ENCODE measurements around the gene WDFY4.
A peak's percentile ranks its signal among the peaks of the same experiment; 100 is the strongest.
"Not testable (repeated sequence)": the region's sequence is repeated elsewhere in the genome, so short reads cannot be mapped to it uniquely, and the experiment has no call there.

The WDFY4 gene, protein sequence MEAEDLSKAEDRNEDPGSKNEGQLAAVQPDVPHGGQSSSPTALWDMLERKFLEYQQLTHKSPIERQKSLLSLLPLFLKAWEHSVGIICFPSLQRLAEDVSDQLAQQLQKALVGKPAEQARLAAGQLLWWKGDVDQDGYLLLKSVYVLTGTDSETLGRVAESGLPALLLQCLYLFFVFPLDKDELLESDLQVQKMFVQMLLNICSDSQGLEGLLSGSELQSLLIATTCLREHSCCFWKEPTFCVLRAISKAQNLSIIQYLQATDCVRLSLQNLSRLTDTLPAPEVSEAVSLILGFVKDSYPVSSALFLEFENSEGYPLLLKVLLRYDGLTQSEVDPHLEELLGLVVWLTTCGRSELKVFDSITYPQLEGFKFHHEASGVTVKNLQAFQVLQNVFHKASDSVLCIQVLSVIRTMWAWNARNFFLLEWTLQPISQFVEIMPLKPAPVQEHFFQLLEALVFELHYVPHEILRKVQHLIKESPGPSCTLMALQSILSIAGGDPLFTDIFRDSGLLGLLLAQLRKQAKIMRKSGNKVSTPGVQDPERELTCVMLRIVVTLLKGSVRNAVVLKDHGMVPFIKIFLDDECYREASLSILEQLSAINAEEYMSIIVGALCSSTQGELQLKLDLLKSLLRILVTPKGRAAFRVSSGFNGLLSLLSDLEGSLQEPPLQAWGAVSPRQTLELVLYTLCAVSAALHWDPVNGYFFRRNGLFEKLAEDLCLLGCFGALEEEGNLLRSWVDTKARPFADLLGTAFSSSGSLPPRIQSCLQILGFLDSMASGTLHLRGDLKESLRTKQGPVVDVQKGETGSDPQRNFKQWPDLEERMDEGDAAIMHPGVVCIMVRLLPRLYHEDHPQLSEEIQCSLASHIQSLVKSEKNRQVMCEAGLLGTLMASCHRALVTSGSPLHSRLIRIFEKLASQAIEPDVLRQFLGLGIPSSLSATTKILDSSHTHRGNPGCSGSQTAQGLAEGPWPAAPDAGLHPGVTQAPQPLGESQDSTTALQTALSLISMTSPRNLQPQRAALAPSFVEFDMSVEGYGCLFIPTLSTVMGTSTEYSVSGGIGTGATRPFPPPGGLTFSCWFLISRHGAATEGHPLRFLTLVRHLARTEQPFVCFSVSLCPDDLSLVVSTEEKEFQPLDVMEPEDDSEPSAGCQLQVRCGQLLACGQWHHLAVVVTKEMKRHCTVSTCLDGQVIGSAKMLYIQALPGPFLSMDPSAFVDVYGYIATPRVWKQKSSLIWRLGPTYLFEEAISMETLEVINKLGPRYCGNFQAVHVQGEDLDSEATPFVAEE (N-terminal part only)

DNA sequence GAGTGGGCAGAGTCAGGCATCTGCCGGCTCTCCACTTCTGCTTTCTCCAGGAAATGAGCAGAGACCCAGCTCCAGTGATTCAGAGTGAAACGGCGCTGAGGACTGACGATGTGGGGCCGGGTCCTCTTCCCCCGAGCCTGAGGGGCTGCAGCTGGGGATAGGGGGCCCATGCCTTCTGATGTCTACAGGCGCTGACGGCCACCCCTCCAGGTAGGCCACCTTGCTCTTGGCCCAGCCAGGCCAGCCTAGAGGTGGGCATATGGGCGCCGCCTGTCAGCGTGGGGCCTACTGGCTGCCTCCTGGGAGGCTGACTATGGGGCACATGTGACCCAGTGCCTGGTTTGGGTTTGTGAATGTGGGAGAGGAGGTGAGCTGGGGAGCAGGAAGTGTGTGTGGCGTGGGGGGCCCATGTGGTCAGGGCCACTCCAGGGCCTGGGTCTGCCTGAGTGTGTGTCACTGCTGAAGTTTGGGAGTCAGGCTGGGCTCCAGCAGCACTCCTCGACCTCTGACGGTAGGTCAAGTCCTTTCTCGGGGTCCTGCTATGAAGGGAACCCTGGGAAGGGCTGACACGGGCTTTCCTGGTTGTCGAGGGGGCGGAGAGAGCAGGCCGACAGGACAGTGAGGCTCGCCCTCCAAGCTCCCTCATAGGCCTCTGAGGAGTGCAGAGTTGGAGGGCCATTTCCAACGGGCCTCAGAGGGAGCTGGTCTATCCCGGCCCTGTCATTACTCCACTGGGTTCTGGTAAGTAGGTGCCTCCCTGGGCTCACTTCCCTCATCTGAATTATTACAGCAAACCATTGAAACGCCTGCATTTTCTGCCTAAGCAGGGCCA, at the start of gene WDFY4:
Gene WDFY4 (plus strand): TSS at position 82 of the 832 bp plus-strand sequence. CDS start 24,860 bp downstream, outside the sequence.
- H3K4me1 ChIP-seq (ENCODE audit: control insufficient read depth, insufficient read depth, low read length): no peaks in the 10 kb centered on the region
- no peaks in the 10 kb centered on the region for H3K36me3 ChIP-seq (ENCODE audit: control insufficient read depth, insufficient read depth, low read length)
- no peaks in the 10 kb centered on the region for H3K27me3 ChIP-seq (ENCODE audit: control insufficient read depth, insufficient read depth, low read length)
- no peak within 1 kb of the TSS for H3K9ac ChIP-seq (ENCODE audit: low read length)
- H3K27ac ChIP-seq (ENCODE audit: low read depth, low read length): no peak within 1 kb of the TSS
- peak within 1 kb of the TSS; percentile 32 for H3K4me3 ChIP-seq (ENCODE audit: low read length)

DNA sequence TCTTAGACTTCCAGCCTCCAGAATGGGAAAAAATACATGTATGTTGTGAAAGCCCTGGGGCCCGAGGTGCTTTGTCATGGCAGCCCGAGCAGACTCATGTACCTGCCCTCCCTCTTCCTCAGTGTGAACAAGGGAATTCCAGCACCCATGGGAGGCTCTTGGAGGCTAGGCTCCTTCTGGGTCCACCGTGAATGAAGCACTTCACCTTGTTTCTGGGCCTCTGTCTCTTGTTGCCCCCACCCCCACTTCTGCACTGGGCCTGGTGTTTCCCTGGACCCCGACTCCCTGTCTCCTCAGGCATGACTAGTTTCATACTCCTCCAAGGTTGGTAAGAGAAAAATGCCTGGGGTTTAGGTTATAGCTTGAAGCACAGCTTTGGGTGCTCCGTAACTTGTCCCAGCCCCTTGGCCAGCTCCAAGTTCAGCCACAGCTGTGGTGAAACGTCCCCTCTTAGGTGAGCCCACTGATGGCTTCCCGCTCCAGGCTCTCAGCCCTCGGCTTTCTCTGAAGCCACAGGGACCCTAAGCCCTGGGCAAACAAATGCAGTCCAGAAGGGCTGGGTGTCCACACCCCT, 49.6 kb upstream of the WDFY4 start:
- H3K27me3 ChIP-seq (ENCODE audit: control insufficient read depth, insufficient read depth, low read length): no peaks in the 10 kb centered on the region
- no peak overlapping the region for H3K9ac ChIP-seq (ENCODE audit: low read length)
- H3K36me3 ChIP-seq (ENCODE audit: control insufficient read depth, insufficient read depth, low read length): no peaks in the 10 kb centered on the region
- no peak overlapping the region for H3K27ac ChIP-seq (ENCODE audit: low read depth, low read length)
- H3K4me3 ChIP-seq (ENCODE audit: low read length): no peak overlapping the region
- no peaks in the 10 kb centered on the region for H3K4me1 ChIP-seq (ENCODE audit: control insufficient read depth, insufficient read depth, low read length)

DNA sequence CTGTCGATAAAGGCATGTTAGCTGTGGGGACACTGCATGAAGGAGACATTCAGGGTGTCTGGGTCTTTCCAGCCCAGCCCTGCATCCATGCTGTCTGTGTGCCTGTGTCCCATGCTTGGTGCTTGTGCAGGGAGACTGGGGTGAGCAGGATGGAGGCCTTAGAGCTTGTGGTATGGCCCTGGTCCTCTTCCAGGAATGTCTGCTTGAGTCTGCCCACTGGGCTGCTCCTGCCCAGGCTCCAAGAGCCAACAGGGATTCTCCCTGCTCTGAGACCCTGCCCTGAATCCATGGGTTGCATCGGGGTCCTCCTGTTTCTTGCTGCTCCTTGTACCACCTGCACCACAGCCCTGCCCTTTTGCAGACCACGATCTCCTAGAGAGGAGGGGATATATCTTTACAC, 48.4 kb upstream of the WDFY4 start:
- H3K27me3 ChIP-seq (ENCODE audit: control insufficient read depth, insufficient read depth, low read length): no peaks in the 10 kb centered on the region
- H3K36me3 ChIP-seq (ENCODE audit: control insufficient read depth, insufficient read depth, low read length): no peaks in the 10 kb centered on the region
- H3K27ac ChIP-seq (ENCODE audit: low read depth, low read length): no peak overlapping the region
- no peaks in the 10 kb centered on the region for H3K4me1 ChIP-seq (ENCODE audit: control insufficient read depth, insufficient read depth, low read length)
- H3K4me3 ChIP-seq (ENCODE audit: low read length): no peak overlapping the region
- no peak overlapping the region for H3K9ac ChIP-seq (ENCODE audit: low read length)

DNA sequence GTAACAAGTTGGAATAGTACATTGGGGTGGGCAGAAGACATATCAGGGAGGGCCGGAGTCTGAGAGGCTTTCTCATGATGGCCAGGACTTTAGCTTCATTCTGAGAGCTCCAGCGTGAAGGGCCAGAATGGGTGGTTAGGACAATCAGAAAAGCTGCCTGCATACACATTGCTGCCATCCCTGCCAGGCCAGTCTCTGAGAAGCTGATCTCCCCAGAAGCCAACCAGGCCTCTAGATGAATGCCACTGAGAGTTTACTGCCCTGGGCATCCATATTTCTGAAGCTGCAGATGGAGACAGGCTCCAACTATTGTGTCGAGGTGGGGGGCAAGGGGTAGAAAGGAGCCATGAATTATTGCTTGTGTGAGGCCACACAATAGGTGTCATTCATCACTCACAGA, 47.8 kb upstream of the WDFY4 start:
- no peak overlapping the region for H3K27ac ChIP-seq (ENCODE audit: low read depth, low read length)
- H3K9ac ChIP-seq (ENCODE audit: low read length): no peak overlapping the region
- H3K4me3 ChIP-seq (ENCODE audit: low read length): no peak overlapping the region
- H3K4me1 ChIP-seq (ENCODE audit: control insufficient read depth, insufficient read depth, low read length): no peaks in the 10 kb centered on the region
- no peaks in the 10 kb centered on the region for H3K36me3 ChIP-seq (ENCODE audit: control insufficient read depth, insufficient read depth, low read length)
- no peaks in the 10 kb centered on the region for H3K27me3 ChIP-seq (ENCODE audit: control insufficient read depth, insufficient read depth, low read length)

DNA sequence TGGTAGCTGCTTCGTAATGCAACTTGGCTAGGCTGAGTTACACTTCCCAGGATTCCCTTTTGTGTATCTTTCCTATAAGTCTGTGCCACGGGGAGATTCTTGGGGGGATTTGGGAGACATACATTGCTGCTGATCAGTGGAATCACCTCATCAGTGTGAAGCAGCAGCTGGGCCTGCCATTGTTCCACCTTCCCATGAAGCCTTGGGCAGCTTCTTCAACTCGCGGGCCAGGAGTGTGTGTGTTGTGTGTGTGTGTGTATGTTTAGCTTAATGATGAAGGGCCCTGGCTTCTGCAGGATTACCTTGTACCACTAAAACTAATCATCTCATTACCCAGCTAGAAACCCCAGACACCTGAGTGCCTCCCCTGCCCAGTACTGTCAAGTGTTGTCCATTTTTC, 46.5 kb upstream of the WDFY4 start:
- Histone ChIP-seq H3K9ac (ENCODE audit: low read length) (no peak overlapping the region), H3K36me3 (ENCODE audit: control insufficient read depth, insufficient read depth, low read length) (no peaks in the 10 kb centered on the region), H3K4me3 (ENCODE audit: low read length) (no peak overlapping the region), H3K27me3 (ENCODE audit: control insufficient read depth, insufficient read depth, low read length) (no peaks in the 10 kb centered on the region), H3K27ac (ENCODE audit: low read depth, low read length) (no peak overlapping the region), H3K4me1 (ENCODE audit: control insufficient read depth, insufficient read depth, low read length) (no peaks in the 10 kb centered on the region)

DNA sequence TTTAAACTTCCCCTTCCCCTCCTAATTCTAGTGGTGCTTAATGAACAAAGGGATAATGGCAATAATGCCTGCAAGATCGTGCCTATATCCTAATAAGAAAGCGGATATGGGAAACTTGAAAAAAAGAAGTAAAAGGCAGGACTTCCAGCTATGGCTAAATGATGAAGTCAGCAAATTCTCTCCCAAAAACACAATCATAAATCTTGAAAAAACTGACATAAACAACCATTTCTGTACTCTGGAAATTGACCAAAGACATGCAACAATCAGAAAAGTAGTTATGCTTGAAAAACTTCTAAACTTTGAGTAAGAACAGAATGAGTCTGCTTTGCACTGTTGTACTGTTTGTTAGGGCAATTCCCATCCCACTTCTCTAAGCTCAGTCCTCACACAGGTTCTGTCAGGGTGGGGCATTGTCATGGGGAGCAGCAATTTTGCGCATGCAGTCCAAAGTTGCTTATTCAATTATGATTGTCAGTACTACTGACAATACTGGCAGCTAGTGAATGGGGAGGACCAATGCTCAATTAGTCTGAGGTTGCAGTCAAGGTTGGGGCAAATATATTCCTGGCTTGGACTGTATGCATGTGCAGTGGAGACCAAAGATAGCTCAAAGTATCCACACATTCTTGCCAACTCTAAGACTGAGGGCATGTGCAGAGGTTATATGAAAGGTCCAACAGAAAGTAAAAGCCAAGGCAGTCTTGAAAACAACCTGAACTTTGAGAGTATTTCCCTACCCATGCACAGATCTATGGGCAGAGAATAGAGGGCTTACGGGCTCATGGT, 45.7 kb upstream of the WDFY4 start:
- Histone ChIP-seq H3K4me1 (ENCODE audit: control insufficient read depth, insufficient read depth, low read length) (no peaks in the 10 kb centered on the region), H3K27ac (ENCODE audit: low read depth, low read length) (no peak overlapping the region), H3K9ac (ENCODE audit: low read length) (no peak overlapping the region), H3K4me3 (ENCODE audit: low read length) (no peak overlapping the region), H3K27me3 (ENCODE audit: control insufficient read depth, insufficient read depth, low read length) (no peaks in the 10 kb centered on the region), H3K36me3 (ENCODE audit: control insufficient read depth, insufficient read depth, low read length) (no peaks in the 10 kb centered on the region)

DNA sequence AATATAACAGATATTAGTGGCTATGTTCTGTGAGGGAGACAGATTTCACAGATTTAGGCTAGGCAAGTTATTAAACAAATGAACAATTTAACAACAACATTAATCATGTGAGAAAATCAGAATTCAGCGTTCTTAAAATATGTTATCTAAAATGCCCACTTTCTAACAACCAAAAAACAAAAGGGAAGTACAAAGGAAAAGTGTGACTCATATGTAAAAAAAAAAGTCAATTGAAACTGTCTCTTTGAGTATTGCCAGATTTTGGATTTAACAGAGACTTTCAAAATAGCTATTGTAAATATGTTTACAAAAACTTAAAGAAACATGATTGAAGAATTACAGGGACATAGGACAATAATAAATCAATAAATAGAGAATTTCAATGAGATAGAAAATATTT, 45.0 kb upstream of the WDFY4 start:
- Histone ChIP-seq H3K27me3 (ENCODE audit: control insufficient read depth, insufficient read depth, low read length) (no peaks in the 10 kb centered on the region), H3K4me3 (ENCODE audit: low read length) (no peak overlapping the region), H3K36me3 (ENCODE audit: control insufficient read depth, insufficient read depth, low read length) (no peaks in the 10 kb centered on the region), H3K4me1 (ENCODE audit: control insufficient read depth, insufficient read depth, low read length) (no peaks in the 10 kb centered on the region), H3K27ac (ENCODE audit: low read depth, low read length) (no peak overlapping the region), H3K9ac (ENCODE audit: low read length) (no peak overlapping the region)

DNA sequence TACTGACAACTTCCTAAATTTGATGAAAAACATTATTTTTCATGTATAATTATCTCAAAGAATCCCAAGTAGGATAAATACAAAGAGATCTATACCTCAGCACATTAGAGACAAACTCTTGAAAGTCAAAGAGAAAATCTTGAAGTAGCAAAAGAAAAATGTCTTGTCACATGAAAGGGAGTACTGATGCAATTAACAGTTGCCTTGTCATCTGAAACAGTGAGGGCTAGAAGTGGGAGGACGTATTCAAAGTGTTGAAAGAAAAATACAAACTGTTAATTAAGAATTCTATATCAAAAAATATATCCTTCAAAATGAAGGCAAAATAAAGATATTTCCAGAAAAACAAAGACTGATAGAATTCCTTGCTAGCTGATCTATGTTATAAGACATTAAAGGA, 44.3 kb upstream of the WDFY4 start:
- Histone ChIP-seq H3K4me1 (ENCODE audit: control insufficient read depth, insufficient read depth, low read length) (no peaks in the 10 kb centered on the region), H3K4me3 (ENCODE audit: low read length) (no peak overlapping the region), H3K27ac (ENCODE audit: low read depth, low read length) (no peak overlapping the region), H3K27me3 (ENCODE audit: control insufficient read depth, insufficient read depth, low read length) (no peaks in the 10 kb centered on the region), H3K36me3 (ENCODE audit: control insufficient read depth, insufficient read depth, low read length) (no peaks in the 10 kb centered on the region), H3K9ac (ENCODE audit: low read length) (no peak overlapping the region)

DNA sequence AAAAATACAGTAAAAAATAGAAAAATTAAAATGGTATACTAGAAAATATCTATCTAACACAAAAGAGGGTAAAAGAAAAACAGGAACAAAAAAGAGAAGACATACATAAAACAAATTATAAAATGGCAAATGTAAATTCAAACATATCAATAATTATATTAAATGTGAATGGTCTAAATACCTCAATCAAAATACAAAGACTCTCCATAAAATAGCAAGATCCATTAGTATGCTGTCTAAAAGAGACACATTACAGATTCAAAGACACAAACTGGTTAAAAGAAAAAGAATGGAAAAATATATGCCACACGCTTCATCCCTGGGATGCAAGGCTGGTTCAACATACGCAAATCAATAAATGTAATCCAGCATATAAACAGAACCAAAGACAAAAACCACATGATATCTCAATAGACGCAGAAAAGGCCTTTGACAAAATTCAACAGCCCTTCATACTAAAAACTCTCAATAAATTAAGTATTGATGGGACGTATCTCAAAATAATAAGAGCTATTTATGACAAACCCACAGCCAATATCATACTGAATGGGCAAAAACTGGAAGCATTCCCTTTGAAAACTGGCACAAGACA, 43.5 kb upstream of the WDFY4 start:
- not testable (repeated sequence) for H3K36me3 ChIP-seq (ENCODE audit: control insufficient read depth, insufficient read depth, low read length); H3K9ac ChIP-seq (ENCODE audit: low read length); H3K27ac ChIP-seq (ENCODE audit: low read depth, low read length); H3K4me3 ChIP-seq (ENCODE audit: low read length); H3K4me1 ChIP-seq (ENCODE audit: control insufficient read depth, insufficient read depth, low read length); H3K27me3 ChIP-seq (ENCODE audit: control insufficient read depth, insufficient read depth, low read length)

DNA sequence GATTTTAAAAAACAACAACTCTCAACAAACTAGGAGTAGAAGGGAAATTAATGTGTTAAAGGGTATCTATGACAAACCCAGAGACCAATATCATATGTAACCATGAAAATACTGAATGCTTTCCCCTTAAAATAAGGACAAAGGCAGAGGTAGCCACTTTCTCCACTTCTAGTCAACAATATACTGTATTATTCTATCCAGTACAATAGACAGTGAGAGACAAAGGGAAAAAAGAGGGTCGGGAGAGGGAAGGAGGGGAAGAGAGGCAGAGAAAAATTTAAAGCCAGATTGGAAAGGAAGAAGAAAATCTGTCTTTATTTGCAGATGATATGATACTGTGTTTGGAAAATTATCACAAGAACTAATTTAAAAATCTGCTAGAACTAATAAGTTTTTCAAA, 39.1 kb upstream of the WDFY4 start:
- Histone ChIP-seq H3K9ac (ENCODE audit: low read length) (no peak overlapping the region), H3K27ac (ENCODE audit: low read depth, low read length) (no peak overlapping the region), H3K4me1 (ENCODE audit: control insufficient read depth, insufficient read depth, low read length) (no peaks in the 10 kb centered on the region), H3K4me3 (ENCODE audit: low read length) (no peak overlapping the region), H3K27me3 (ENCODE audit: control insufficient read depth, insufficient read depth, low read length) (no peaks in the 10 kb centered on the region), H3K36me3 (ENCODE audit: control insufficient read depth, insufficient read depth, low read length) (no peaks in the 10 kb centered on the region)

DNA sequence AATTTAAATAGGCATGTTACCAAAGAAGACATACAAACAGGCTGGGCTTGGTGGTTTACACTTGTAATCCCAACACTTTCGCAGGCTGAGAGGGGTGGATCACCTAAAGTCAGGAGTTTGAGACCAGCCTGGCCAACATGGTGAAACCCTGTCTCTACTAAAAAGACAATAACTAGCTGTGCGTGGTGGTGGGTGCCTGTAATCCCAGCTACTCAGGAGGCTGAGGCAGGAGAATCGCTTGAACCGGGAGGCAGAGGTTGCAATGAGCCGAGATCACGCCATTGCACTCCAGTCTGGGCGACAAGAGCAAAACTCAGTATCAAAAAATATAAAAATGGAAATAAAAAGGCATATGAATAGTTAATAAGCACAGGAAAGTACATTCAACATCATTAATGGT, 37.6 kb upstream of the WDFY4 start:
- H3K9ac ChIP-seq (ENCODE audit: low read length); H3K27me3 ChIP-seq (ENCODE audit: control insufficient read depth, insufficient read depth, low read length); H3K27ac ChIP-seq (ENCODE audit: low read depth, low read length); H3K36me3 ChIP-seq (ENCODE audit: control insufficient read depth, insufficient read depth, low read length); H3K4me3 ChIP-seq (ENCODE audit: low read length); H3K4me1 ChIP-seq (ENCODE audit: control insufficient read depth, insufficient read depth, low read length): not testable (repeated sequence)
